GM23338 (cell line): ENCODE data around the gene WWOX. TPM values are rescaled to one million over a fixed set of nuclear protein-coding genes. Genes with fewer than 3 reads are reported as not detected.

Experiments
- ATAC-seq: fragments of 200-7000 bp; cut with Tn5 transposase; 3 replicates; pipeline ENCODE4 v1.9.1; 2020
- DNase-seq: peaks from one replicate; pipeline ENCODE4 v3.0.0-alpha.2; 2015; ENCODE audit warnings: low spot score
- H2AFZ ChIP-seq: fragments of 200-600 bp; sonication (generic); 2 replicates; pipeline ENCODE4 v1.8.0; 2016; ENCODE audit warnings: antibody characterized with exemption, mild to moderate bottlenecking, moderate library complexity
- H3F3A ChIP-seq: fragments of 200-600 bp; sonication (generic); replicated peaks from 2 replicates; pipeline ENCODE4 v1.8.0; 2017; ENCODE audit warnings: antibody characterized with exemption, mixed run types, low read depth
- H3K27ac ChIP-seq: fragments of 200-600 bp; sonication (generic); 2 replicates; pipeline ENCODE4 v1.6.1; 2016; ENCODE audit warnings: low read depth
- H3K27me3 ChIP-seq: fragments of 200-600 bp; sonication (generic); 2 replicates; pipeline ENCODE4 v1.8.0; 2016; ENCODE audit warnings: mild to moderate bottlenecking, mixed run types, moderate library complexity; ENCODE audit not compliant: insufficient read depth
- H3K36me3 ChIP-seq: fragments of 200-600 bp; sonication (generic); 2 replicates; pipeline ENCODE4 v1.8.0; 2016; ENCODE audit warnings: mild to moderate bottlenecking; ENCODE audit not compliant: insufficient read depth
- H3K4me1 ChIP-seq: fragments of 200-600 bp; sonication (generic); 2 replicates; pipeline ENCODE4 v1.8.0; 2016; ENCODE audit warnings: mild to moderate bottlenecking, moderate library complexity; ENCODE audit not compliant: insufficient read depth
- H3K4me2 ChIP-seq: fragments of 200-600 bp; sonication (generic); 2 replicates; pipeline ENCODE4 v1.7.1; 2017; ENCODE audit warnings: mixed run types
- H3K4me3 ChIP-seq: fragments of 200-600 bp; sonication (generic); 2 replicates; pipeline ENCODE4 v1.6.1; 2016; ENCODE audit warnings: mixed run types
- H3K79me2 ChIP-seq: fragments of 200-600 bp; sonication (generic); replicated peaks from 2 replicates; pipeline ENCODE4 v1.8.0; 2017; ENCODE audit warnings: mild to moderate bottlenecking; ENCODE audit not compliant: insufficient read depth
- H3K9me2 ChIP-seq: fragments of 200-600 bp; sonication (generic); 2 replicates; pipeline ENCODE4 v1.8.0; 2017; ENCODE audit not compliant: insufficient read depth
- H4K20me1 ChIP-seq: fragments of 200-600 bp; sonication (generic); replicated peaks from 2 replicates; pipeline ENCODE4 v1.8.0; 2017; ENCODE audit warnings: mild to moderate bottlenecking; ENCODE audit not compliant: insufficient read depth
- H3K27ac Mint-ChIP-seq: 2 replicates; pipeline ENCODE4 v1.8.0; 2020; ENCODE audit warnings: inconsistent platforms, mild to moderate bottlenecking, moderate library complexity, mixed read lengths
- H3K27me3 Mint-ChIP-seq: 3 replicates; pipeline ENCODE4 v1.8.0; 2022; ENCODE audit warnings: low read depth, mild to moderate bottlenecking, moderate library complexity, mixed read lengths, inconsistent platforms; ENCODE audit not compliant: insufficient read depth, poor library complexity
- H3K36me3 Mint-ChIP-seq: 3 replicates; pipeline ENCODE4 v1.8.0; 2021; ENCODE audit warnings: low read depth, mild to moderate bottlenecking, inconsistent platforms, moderate library complexity, mixed read lengths
- H3K4me1 Mint-ChIP-seq: 3 replicates; pipeline ENCODE4 v1.8.0; 2020; ENCODE audit warnings: mild to moderate bottlenecking, inconsistent platforms, mixed read lengths
- H3K4me3 Mint-ChIP-seq: 3 replicates; pipeline ENCODE4 v1.8.0; 2021; ENCODE audit warnings: moderate library complexity, mild to moderate bottlenecking, inconsistent platforms, mixed read lengths
- H3K9me3 Mint-ChIP-seq: 3 replicates; pipeline ENCODE4 v1.8.0; 2020; ENCODE audit warnings: moderate library complexity, mild to moderate bottlenecking, inconsistent platforms, mixed read lengths
- CREB1 ChIP-seq: fragments of 250-450 bp; sonication (Bioruptor Pico); IDR thresholded peaks from 2 replicates; pipeline ENCODE4 v1.5.0; 2020; ENCODE audit warnings: low read depth, mild to moderate bottlenecking, moderate library complexity
- EZH2 ChIP-seq: fragments of 200-600 bp; sonication (generic); IDR thresholded peaks from one replicate; pipeline ENCODE4 v1.8.0; 2017; ENCODE audit warnings: antibody characterized with exemption, mild to moderate bottlenecking, low read depth; ENCODE audit not compliant: unreplicated experiment
- EZH2phosphoT487 ChIP-seq: fragments of 200-600 bp; sonication (generic); IDR thresholded peaks from one replicate; pipeline ENCODE4 v1.8.1; 2018; ENCODE audit warnings: antibody characterized with exemption; ENCODE audit not compliant: unreplicated experiment
- JUNB ChIP-seq: IDR thresholded peaks from one replicate; pipeline ENCODE4 v1.6.1; 2016; ENCODE audit warnings: antibody characterized with exemption; ENCODE audit not compliant: unreplicated experiment
- NANOG ChIP-seq: IDR thresholded peaks from 2 replicates; pipeline ENCODE4 v1.6.1; 2016; ENCODE audit warnings: antibody characterized with exemption, borderline replicate concordance
- POLR2AphosphoS5 ChIP-seq: IDR thresholded peaks from 2 replicates; pipeline ENCODE4 v1.6.1; 2016; ENCODE audit warnings: antibody characterized with exemption, low read depth
- STAT1 ChIP-seq: IDR thresholded peaks from one replicate; pipeline ENCODE4 v1.6.1; 2016; ENCODE audit warnings: antibody characterized with exemption; ENCODE audit not compliant: unreplicated experiment
- ZNF114 ChIP-seq: fragments of 250-450 bp; sonication (Bioruptor Pico); IDR thresholded peaks from 2 replicates; pipeline ENCODE4 v1.5.0; 2020; ENCODE audit warnings: mild to moderate bottlenecking, moderate library complexity
- ZNF331 ChIP-seq: fragments of 250-450 bp; sonication (Bioruptor Pico); IDR thresholded peaks from 2 replicates; pipeline ENCODE4 v1.5.0; 2020; ENCODE audit warnings: low read depth, mild to moderate bottlenecking, moderate library complexity
- polyA plus RNA-seq: library from polyadenylated mRNA; unstranded; fragments of >200 nt; fragmentation: Nextera tagmentation; extraction: Ambion mirVana; gene quantifications from 2 replicates; pipeline ENCODE4 v1.2.1, GENCODE V29; 2016
- total RNA-seq: library from RNA; depleted of rRNA; stranded (reverse); fragments of >200 nt; shearing (Covaris generic); gene quantifications from 2 replicates; pipeline ENCODE4 v1.2.3, GENCODE V29; 2014
- TF ChIP-seq, protein P1 (sequence below): fragments of 250-450 bp; sonication (Bioruptor Pico); IDR thresholded peaks from 2 replicates; pipeline ENCODE4 v1.5.0; 2020; ENCODE audit warnings: mild to moderate bottlenecking, moderate library complexity
- TF ChIP-seq, protein P2 (sequence below): IDR thresholded peaks from one replicate; pipeline ENCODE4 v1.6.1; 2018; ENCODE audit warnings: antibody characterized with exemption; ENCODE audit not compliant: unreplicated experiment
- TF ChIP-seq, protein P3 (sequence below), 2 experiments: fragments of 200-600 bp in 1 of 2; sonication (generic) in 1 of 2; conservative IDR thresholded peaks; 2 replicates each; pipeline versions ENCODE4 v1.5.1 to v1.6.1; 2016 to 2017; ENCODE audit warnings: antibody characterized with exemption in 2 of 2, low read depth in 2 of 2, mild to moderate bottlenecking in 2 of 2, moderate library complexity in 1 of 2
- TF ChIP-seq, protein P4 (sequence below): IDR thresholded peaks from 2 replicates; pipeline ENCODE4 v1.6.1; 2016; ENCODE audit warnings: antibody characterized with exemption

The WWOX gene
- total and polyA plus RNA-seq, 2 experiments from 2014 or later: 10.0 to 19.3 TPM

DNA sequence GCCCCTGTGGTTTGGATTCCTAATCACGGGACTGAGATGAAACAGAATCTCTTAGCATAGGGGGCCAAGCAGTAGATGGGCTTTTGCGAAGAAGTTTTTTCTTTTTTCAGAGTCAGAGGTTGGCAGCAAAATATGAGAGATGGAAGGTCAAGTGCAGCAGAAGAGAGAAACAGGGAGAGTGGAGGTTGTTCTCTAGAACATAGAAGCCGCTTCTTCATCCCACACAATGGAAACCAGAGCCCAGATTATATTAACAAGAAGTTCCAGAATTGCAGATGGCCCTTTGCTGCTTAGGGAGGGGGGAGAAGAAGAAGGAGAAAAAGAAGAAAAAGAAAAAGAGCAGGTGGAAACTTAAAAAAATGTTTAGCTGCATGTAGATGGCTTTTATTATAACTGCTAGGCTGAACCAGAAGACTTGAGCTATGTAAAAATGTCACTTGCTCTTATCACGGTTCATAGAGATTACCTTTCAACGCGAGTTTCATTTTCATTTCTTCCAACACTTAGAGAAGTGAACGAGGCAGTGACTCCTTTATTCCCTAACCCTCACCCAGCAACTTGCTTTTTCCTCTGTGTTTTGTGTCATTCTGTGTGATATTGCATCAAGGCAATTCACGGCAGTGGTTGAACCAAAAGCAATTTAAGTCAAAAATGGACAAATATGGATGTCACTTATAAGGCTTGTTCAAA lies 737.5 kb downstream of the WWOX start:
- no peak for TF ChIP-seq ZNF114 (CRISPR knock-in tag)
- TF ChIP-seq, protein P1, sequence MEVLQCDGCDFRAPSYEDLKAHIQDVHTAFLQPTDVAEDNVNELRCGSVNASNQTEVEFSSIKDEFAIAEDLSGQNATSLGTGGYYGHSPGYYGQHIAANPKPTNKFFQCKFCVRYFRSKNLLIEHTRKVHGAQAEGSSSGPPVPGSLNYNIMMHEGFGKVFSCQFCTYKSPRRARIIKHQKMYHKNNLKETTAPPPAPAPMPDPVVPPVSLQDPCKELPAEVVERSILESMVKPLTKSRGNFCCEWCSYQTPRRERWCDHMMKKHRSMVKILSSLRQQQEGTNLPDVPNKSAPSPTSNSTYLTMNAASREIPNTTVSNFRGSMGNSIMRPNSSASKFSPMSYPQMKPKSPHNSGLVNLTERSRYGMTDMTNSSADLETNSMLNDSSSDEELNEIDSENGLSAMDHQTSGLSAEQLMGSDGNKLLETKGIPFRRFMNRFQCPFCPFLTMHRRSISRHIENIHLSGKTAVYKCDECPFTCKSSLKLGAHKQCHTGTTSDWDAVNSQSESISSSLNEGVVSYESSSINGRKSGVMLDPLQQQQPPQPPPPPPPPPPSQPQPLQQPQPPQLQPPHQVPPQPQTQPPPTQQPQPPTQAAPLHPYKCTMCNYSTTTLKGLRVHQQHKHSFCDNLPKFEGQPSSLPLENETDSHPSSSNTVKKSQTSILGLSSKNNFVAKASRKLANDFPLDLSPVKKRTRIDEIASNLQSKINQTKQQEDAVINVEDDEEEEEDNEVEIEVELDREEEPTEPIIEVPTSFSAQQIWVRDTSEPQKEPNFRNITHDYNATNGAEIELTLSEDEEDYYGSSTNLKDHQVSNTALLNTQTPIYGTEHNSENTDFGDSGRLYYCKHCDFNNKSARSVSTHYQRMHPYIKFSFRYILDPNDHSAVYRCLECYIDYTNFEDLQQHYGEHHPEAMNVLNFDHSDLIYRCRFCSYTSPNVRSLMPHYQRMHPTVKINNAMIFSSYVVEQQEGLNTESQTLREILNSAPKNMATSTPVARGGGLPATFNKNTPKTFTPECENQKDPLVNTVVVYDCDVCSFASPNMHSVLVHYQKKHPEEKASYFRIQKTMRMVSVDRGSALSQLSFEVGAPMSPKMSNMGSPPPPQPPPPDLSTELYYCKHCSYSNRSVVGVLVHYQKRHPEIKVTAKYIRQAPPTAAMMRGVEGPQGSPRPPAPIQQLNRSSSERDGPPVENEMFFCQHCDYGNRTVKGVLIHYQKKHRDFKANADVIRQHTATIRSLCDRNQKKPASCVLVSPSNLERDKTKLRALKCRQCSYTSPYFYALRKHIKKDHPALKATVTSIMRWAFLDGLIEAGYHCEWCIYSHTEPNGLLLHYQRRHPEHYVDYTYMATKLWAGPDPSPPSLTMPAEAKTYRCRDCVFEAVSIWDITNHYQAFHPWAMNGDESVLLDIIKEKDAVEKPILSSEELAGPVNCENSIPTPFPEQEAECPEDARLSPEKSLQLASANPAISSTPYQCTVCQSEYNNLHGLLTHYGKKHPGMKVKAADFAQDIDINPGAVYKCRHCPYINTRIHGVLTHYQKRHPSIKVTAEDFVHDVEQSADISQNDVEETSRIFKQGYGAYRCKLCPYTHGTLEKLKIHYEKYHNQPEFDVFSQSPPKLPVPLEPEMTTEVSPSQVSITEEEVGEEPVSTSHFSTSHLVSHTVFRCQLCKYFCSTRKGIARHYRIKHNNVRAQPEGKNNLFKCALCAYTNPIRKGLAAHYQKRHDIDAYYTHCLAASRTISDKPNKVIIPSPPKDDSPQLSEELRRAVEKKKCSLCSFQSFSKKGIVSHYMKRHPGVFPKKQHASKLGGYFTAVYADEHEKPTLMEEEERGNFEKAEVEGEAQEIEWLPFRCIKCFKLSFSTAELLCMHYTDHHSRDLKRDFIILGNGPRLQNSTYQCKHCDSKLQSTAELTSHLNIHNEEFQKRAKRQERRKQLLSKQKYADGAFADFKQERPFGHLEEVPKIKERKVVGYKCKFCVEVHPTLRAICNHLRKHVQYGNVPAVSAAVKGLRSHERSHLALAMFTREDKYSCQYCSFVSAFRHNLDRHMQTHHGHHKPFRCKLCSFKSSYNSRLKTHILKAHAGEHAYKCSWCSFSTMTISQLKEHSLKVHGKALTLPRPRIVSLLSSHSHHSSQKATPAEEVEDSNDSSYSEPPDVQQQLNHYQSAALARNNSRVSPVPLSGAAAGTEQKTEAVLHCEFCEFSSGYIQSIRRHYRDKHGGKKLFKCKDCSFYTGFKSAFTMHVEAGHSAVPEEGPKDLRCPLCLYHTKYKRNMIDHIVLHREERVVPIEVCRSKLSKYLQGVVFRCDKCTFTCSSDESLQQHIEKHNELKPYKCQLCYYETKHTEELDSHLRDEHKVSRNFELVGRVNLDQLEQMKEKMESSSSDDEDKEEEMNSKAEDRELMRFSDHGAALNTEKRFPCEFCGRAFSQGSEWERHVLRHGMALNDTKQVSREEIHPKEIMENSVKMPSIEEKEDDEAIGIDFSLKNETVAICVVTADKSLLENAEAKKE (CRISPR knock-in tag): no peak
- TF ChIP-seq STAT1: no peak
- TF ChIP-seq ZNF331: no peak
- TF ChIP-seq, protein P2, sequence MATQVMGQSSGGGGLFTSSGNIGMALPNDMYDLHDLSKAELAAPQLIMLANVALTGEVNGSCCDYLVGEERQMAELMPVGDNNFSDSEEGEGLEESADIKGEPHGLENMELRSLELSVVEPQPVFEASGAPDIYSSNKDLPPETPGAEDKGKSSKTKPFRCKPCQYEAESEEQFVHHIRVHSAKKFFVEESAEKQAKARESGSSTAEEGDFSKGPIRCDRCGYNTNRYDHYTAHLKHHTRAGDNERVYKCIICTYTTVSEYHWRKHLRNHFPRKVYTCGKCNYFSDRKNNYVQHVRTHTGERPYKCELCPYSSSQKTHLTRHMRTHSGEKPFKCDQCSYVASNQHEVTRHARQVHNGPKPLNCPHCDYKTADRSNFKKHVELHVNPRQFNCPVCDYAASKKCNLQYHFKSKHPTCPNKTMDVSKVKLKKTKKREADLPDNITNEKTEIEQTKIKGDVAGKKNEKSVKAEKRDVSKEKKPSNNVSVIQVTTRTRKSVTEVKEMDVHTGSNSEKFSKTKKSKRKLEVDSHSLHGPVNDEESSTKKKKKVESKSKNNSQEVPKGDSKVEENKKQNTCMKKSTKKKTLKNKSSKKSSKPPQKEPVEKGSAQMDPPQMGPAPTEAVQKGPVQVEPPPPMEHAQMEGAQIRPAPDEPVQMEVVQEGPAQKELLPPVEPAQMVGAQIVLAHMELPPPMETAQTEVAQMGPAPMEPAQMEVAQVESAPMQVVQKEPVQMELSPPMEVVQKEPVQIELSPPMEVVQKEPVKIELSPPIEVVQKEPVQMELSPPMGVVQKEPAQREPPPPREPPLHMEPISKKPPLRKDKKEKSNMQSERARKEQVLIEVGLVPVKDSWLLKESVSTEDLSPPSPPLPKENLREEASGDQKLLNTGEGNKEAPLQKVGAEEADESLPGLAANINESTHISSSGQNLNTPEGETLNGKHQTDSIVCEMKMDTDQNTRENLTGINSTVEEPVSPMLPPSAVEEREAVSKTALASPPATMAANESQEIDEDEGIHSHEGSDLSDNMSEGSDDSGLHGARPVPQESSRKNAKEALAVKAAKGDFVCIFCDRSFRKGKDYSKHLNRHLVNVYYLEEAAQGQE: no peak
- TF ChIP-seq, protein P3, sequence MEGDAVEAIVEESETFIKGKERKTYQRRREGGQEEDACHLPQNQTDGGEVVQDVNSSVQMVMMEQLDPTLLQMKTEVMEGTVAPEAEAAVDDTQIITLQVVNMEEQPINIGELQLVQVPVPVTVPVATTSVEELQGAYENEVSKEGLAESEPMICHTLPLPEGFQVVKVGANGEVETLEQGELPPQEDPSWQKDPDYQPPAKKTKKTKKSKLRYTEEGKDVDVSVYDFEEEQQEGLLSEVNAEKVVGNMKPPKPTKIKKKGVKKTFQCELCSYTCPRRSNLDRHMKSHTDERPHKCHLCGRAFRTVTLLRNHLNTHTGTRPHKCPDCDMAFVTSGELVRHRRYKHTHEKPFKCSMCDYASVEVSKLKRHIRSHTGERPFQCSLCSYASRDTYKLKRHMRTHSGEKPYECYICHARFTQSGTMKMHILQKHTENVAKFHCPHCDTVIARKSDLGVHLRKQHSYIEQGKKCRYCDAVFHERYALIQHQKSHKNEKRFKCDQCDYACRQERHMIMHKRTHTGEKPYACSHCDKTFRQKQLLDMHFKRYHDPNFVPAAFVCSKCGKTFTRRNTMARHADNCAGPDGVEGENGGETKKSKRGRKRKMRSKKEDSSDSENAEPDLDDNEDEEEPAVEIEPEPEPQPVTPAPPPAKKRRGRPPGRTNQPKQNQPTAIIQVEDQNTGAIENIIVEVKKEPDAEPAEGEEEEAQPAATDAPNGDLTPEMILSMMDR (conservative IDR thresholded peaks at IDR 0.05; ENCODE audit: low read depth in 2 of 2): no peak
- TF ChIP-seq EZH2phosphoT487: no peak
- no peak for TF ChIP-seq NANOG
- TF ChIP-seq POLR2AphosphoS5: no peak
- no peak for TF ChIP-seq EZH2
- TF ChIP-seq JUNB: no peak
- TF ChIP-seq, protein P4, sequence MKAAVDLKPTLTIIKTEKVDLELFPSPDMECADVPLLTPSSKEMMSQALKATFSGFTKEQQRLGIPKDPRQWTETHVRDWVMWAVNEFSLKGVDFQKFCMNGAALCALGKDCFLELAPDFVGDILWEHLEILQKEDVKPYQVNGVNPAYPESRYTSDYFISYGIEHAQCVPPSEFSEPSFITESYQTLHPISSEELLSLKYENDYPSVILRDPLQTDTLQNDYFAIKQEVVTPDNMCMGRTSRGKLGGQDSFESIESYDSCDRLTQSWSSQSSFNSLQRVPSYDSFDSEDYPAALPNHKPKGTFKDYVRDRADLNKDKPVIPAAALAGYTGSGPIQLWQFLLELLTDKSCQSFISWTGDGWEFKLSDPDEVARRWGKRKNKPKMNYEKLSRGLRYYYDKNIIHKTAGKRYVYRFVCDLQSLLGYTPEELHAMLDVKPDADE: no peak
- TF ChIP-seq CREB1 (CRISPR knock-in tag): no peak

More for the DNA sequence above, 737.5 kb downstream of the WWOX start:
- Histone ChIP-seq H3K4me3 (no peak overlapping the region), H3K4me1 (no peaks in the 10 kb centered on the region), H3K79me2 (no peaks in the 10 kb centered on the region), H3F3A (no peaks in the 10 kb centered on the region), H3K36me3 (no peaks in the 10 kb centered on the region), H3K4me2 (no peak overlapping the region), H3K27me3 (no peaks in the 10 kb centered on the region), H3K9me2 (no peaks in the 10 kb centered on the region; the same call in 1 of the 2 replicates), H3K27ac (no peak overlapping the region), H2AFZ (no peak overlapping the region), H4K20me1 (no peaks in the 10 kb centered on the region)
- DNase-seq: no peak
- Mint-ChIP-seq H3K36me3 (no peaks in the 10 kb centered on the region), H3K27me3 (peaks cover 3% of the 10 kb centered on the region), H3K27ac (no peak overlapping the region), H3K4me1 (no peaks in the 10 kb centered on the region), H3K9me3 (no peaks in the 10 kb centered on the region; the same call in 2 of the 3 replicates), H3K4me3 (no peak overlapping the region)
- ATAC-seq: no peak
